Stimulated activated CD4-positive, alpha-beta T cell treated with anti-CD3 and anti-CD28 coated beads, Interleukin-2, amount 100 ng/mL, for 24 hours (primary cell): Measurements from ENCODE around the gene GSDME.

Source experiments
- DNase-seq, 2 donors: peaks; one replicate each; pipeline ENCODE4 v3.0.0-alpha.2; 2020

GSDME gene

GRCh38 chr7:24769014-24769830 lies 12.0 kb upstream of the GSDME start:
- no peak for DNase-seq

- no peak for DNase-seq
These were observed 10.8 kb upstream of the GSDME start for GRCh38 chr7:24767878-24768569.

GRCh38 chr7:24764972-24765744 lies 7.9 kb upstream of the GSDME start:
- DNase-seq: no peak

GRCh38 chr7:24764011-24764410 lies 6.7 kb upstream of the GSDME start:
- no peak for DNase-seq

GRCh38 chr7:24763303-24763901 lies 6.1 kb upstream of the GSDME start:
- no peak for DNase-seq

GRCh38 chr7:24762771-24763170 lies 5.5 kb upstream of the GSDME start:
- no peak for DNase-seq

- DNase-seq: no peak
These were observed 3.7 kb upstream of the GSDME start for GRCh38 chr7:24760968-24761367.

GRCh38 chr7:24756545-24757352 lies 515 bp downstream of the GSDME start:
- peak; percentile 18 to 37 for DNase-seq

GRCh38 chr7:24755541-24756407 lies 1.5 kb downstream of the GSDME start:
- peak in 1 of 2 donors; percentile 14 for DNase-seq

GRCh38 chr7:24754906-24755506 lies 2.3 kb downstream of the GSDME start:
- DNase-seq: no peak

GRCh38 chr7:24752073-24752800 lies 5.0 kb downstream of the GSDME start:
- DNase-seq: no peak

- no peak for DNase-seq
These were observed 5.8 kb downstream of the GSDME start for GRCh38 chr7:24751484-24751883.

- DNase-seq: no peak
These were observed 6.7 kb downstream of the GSDME start for GRCh38 chr7:24750441-24751055.

GRCh38 chr7:24748521-24748920 lies 8.7 kb downstream of the GSDME start:
- no peak for DNase-seq

GRCh38 chr7:24745355-24745754 lies 11.9 kb downstream of the GSDME start:
- DNase-seq: no peak

GRCh38 chr7:24743471-24743870 lies 13.8 kb downstream of the GSDME start:
- DNase-seq: no peak

- no peak for DNase-seq
These were observed 14.6 kb downstream of the GSDME start for GRCh38 chr7:24742506-24743162.

GRCh38 chr7:24741679-24742505 lies 15.4 kb downstream of the GSDME start:
- no peak for DNase-seq
